GM18507 (cell line): Measurements from ENCODE around the gene FYB1.
"Not testable (repeated sequence)": the region's sequence is repeated elsewhere in the genome, so short reads cannot be mapped to it uniquely, and the experiment has no call there.

Source experiments
- DNase-seq: peaks from one replicate; pipeline ENCODE4 v3.0.0; 2011; ENCODE audit warnings: low read depth; ENCODE audit not compliant: insufficient read length; ENCODE audit errors: extremely low spot score
- FAIRE-seq: peaks from 2 replicates; lab custom pipeline; 2011; peaks lifted over from hg19 to GRCh38; lab: Jason Lieb, UNC

The FYB1 gene

DNA sequence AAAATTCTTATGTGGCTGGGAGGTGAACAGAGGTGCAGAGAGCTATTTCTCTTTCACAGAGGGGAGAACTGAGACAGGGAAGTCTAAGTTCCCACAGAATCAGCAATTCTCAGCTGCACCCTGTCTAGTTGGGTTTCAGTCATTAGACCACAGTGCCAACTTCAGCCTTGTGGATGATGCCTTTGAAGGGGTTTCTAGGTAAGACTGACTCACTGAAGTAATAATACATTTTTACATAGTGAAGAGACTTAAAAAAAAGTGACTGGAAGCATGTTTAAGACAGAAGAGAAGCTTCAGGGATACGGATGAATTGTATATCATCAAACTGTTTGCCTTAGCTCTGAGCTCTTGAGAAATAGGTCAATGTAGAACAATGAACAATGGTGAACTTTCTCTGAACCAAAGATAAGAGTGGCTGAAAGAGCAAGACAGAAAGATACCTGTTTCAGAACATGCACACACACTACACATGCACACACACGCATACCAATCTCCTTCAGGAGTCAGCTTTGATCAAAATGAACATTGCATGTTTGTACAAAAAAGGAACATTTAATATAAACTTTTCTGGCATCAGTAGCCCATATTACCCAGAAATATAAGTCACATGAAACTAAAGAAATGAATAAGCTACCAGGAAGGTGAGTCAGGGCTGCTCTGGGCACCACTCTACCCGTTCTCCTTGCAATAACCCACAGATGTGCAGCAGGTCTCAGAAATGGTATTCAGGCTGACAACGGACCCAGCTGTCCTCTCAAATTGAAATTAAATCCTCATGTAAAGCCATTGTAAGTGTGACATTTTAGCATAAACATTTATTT lies 12.6 kb upstream of the FYB1 start:
- DNase-seq (no peak), FAIRE-seq (no peak)

DNA sequence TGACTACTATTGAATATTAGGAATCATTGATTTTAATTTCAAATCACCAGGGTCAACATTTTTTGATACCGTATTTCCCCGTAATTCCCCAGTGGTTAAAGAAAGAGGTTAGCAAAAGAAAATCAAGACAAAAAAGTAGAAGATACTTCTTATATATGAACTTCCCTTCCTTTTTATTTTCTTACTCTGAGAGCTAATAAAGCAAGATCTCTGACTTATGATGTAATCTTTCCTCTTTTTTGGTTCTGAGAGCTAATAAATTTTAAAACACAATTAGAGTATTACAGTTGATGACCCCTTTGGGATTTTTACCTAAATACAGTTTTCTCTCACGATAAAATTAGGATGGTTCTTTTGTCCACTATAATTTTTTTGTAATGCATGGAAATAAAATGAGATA lies 9.2 kb upstream of the FYB1 start:
- FAIRE-seq = no peak
- DNase-seq = no peak

DNA sequence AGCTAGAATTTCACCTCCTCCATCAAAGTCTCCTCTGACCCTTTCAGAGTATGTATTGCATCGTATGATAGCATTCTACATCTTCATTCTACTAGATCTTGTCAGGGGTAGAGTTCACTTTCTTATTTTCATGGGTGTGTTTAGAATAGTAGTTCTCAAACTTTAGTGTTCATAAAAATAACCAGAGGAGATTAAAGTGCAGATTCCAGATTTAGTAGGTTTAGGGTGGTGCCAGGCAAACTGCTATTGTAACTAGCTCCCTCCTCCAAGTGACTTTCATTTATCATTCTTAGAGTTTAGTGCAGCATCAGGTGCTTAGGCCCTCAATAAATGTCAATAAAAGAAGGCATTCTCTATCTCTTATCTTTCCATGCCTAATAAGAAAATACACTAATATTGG lies 7.2 kb upstream of the FYB1 start:
- FAIRE-seq = no peak

DNA sequence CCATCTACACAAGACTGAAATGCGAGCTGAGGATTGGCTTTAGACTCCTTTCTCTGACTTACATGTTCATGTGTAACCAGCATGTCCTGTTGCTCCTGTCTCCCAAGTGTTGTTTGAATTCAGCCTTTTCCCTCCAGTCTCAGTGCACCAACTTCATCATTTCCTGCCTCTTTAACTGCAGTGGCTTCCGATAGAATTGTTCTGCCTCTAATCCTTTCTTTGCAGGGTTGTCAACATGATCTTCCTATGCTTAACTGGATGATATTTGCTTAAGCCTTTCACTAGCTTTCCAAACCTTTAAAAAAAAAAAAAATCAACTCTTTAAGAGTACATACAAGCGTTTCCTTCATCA lies 6.7 kb upstream of the FYB1 start:
- FAIRE-seq = no peak
- no peak for DNase-seq

More for the DNA sequence above, 7.2 kb upstream of the FYB1 start:
- no peak for DNase-seq

- FAIRE-seq (no peak), DNase-seq (no peak)
Measured at GRCh38 chr5:39225405-39226099, 6.2 kb upstream of the FYB1 start.

- no peak for DNase-seq
- no peak for FAIRE-seq
Measured at GRCh38 chr5:39224196-39224761, 4.9 kb upstream of the FYB1 start.

DNA sequence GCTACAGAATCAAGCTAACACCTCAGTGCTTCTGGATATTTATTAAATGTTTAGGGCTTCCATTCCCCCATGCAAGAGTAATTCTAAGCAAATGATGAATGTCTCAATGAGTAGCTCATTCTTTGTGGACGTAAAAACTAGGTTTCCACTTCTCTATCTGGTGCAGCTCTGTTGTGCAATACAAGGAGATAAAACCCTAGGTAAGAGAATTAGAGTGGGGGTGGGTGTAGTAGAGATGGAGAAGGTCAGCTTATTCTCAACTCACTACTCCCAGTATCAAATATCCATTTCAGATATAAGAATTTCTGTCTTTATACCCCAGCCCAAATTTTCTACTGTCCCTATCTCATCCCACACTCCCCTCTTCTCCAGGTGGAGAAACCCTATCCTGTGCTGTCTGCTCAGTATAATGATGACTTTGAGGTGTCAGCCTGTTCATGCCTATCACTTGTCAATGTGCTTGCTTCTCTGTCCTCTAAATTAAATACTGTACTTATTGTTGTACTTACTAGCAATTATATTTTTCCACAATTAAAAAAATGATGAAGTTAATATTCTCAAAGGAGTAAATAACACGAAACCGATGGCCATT lies 4.3 kb upstream of the FYB1 start:
- DNase-seq = no peak
- FAIRE-seq = no peak

DNA sequence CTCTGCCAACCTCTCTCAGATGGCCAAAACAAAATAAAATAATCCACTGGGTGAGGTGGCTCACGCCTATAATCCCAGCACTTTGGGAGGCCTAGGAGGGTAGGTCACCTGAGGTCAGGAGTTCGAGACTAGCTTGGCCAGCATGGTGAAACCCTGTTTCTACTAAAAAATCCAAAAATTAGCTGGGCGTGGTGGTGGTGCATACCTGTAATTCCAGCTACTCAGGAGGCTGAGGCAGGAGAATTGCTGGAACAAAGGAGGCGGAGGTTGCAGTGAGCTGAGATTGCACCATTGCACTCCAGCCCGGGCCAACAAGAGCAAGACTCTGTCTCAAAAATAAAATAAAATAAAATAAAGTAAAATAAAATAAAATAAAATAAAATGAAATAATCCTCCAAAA lies 2.3 kb upstream of the FYB1 start:
- not testable (repeated sequence) for DNase-seq, FAIRE-seq

DNA sequence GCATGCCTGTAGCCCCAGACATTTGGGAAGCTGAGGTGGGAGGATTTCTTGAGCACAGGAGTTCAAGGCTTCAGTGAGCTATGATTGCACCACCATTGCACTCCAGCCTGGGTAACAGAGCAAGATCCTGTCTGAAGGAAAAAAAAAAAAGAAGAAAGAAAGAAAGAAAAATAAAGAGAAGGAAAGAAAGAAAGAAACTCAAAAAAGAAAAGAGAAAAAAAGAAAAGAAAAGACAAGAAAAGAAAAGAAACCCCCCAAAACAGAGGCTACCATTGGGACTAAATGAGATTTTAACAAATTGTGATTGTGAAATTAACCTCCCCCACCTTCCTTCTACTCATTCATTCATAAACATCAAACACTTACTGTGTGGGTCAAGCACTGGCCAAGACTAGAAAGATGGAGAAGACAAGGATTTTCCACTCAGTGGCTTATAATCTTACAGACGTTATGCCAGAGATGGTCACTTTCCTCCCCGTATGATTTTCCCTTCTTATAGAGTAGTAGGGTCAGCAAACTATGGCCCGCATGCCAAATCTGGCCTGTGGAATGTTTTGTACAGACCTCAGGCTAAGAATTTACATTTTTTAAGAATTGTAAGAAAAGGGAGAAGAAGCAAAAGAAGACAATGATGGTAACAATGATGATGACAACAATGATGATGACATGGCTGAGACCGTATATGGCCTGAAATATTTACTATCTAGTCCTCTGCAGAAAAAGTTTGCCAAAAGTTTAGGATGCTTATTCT lies 1.1 kb upstream of the FYB1 start:
- no peak for DNase-seq
- no peak for FAIRE-seq

DNA sequence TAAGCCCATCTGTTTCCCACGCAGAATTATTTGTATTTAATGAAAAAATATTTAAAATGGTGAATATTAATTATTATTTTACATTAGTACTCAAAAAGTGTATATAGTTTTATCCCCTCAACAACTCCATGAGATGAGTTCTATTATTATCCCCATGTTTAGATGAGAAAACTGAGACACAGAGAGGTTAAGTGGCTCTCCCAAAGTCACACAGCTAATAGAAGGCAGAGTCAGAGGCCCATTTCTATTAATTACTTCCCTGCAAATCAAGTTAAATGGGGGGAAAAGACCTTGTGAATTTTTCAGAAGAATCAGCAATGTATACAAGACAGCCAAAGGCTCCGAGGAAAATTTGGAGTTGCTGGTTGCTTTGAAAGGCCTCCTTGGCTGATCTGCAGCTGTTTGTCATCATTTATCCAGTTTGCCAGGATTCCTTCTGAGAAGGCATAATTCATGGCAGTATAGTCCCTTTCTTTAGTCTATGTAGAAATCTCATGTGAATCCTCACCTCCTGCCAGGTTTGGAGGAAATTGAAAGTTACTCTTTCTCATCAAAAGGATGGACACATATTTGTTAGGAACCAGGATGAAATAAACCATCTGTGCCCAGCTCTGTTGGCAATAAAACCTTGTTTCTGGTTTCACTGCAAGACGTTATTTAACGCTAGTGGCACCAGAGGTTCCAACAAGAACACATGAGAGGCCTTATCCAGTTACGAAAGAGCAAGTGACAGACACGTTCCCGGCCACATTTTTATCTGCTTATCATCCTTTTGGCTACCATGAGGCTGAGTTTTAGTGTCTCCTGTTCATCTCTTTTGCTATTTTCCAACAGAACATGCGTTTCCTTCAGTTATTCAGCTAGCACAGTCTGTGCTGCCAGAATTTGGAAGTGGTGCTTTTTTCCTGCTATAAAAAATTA lies 621 bp downstream of the FYB1 start:
- DNase-seq (no peak), FAIRE-seq (no peak)

DNA sequence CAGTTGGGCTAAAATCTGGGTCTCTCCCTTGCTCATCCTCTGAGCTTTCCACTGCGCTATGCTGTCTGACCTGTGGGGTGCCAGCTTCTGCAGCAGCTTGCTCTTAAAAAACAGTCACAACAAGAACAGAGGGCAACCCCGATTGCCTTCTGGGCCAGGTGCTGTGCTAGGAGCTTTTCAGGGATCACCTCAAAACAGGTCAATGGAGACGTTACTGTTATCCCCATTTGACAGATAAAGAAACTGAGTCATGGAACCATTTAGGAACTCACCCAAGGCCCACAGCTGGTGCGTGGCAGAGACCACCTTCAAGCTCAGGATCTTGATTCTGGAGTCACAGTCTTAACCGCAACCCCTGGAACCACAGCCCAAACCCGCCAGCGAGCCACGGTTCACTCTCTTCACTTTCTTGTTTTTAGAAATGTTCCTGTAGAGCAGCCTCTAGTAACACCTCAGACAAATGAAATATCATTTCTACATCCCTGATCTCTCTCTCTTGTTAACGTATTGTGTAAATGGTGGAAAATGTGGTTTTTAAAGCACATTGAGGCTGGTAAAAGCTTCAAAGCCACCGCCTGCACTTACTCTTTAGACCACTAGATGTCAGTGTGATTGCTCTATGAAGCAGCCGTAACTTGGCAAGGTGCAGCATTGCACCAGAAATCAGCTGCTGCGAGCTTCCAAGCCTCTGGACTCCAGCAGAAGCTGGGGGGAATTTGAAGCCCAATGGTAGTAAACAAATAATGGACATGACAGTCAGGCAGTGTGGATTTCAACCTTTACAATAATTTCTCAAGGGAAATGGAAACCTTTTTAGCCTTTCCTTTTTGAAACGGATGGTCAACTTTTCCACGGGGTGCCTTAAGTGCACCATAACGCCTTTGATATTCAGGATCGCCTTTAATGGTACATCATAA lies 1.7 kb downstream of the FYB1 start:
- FAIRE-seq (peak; percentile 71), DNase-seq (peak; percentile 36)

- FAIRE-seq (no peak), DNase-seq (no peak)
Measured at GRCh38 chr5:39216631-39217030, 2.7 kb downstream of the FYB1 start.

DNA sequence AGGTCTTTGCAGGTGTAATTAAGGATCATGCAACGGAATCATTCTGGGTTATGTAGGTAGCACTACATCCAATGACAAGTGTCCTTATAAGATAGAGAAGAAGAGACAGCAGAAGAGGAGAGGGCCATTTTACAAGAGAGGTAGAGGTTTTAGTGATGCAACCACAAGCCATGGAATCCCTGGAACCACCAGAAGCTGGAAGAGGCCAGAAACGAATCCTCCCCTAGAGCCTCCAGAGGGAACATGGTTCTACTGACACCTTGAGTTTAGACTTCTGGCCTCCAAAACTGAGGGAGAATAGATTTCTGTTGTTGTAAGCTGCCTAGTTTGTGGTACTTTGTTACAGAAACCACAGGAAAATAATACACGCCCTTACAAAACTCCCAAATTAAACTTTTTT lies 3.5 kb downstream of the FYB1 start:
- DNase-seq (no peak), FAIRE-seq (no peak)

DNA sequence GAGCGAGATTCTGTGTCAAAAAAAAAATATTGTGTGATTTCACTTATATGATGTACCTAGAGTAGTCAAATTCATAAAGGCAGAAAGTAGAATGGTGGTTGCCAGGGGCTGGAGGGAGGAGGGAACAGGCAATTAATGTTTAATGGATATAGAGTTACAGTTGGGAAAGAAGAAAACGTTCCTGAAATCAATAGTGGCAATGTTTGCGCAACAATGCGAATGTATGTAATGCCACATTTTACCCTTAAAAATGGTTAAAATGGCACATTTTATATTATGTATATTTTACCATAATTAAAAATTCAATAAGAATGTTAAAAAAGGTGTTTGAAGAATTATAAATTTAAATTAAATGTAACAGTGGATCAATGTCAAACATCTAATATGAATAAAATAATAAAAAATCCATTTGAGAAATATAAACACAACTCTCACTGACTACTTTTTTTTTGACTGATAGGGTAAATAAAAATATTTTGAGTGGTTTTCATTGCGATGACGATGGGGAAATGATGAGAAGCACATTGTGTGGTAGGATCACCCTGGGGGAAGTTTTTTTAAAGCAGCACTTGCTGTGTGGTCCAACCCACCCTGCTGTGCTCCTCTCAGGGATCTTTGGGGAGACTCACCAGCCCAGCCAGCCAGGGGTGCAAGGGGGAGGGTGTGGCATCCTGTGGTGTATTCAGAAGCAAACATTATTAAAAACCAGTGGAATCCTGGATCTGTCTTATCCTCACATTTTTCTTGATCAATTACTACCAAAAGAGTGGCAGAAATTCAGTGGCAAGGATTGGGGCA lies 4.3 kb downstream of the FYB1 start:
- no peak for DNase-seq
- no peak for FAIRE-seq

DNA sequence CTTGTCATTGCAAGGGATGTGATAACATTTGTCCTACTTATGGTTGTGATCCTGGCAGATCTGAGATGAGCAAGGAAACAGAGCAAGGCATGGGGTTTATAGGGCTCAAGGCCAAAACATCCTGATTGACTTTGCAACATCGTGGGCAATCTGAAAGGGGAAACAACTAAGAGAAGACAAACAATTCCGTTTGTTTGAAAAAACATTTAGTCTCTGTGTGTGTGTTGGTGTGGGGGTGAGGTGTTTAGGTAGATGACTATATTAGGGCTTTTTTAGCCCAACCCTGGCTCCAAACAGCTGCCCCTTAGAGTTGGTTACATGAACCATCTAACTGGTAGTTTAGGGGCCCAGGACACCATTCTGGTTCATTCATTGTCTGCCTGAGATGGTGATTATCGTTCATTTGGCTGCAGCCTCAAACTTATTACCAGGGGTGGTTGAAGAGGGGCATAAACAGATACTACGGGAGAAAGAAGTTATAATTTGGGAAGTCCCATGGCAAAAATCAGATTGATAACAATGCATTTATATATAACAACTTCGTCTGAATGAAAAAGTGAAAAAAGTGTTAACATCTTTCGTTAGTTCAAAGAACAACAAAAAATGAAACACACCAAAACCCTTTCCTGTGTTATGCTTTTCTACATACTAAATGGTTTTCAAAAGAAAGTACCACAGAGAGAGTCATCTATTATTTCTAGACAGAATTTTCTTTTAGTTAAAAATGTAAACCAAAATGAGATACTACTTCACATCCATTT lies 5.7 kb downstream of the FYB1 start:
- FAIRE-seq (no peak), DNase-seq (no peak)

DNA sequence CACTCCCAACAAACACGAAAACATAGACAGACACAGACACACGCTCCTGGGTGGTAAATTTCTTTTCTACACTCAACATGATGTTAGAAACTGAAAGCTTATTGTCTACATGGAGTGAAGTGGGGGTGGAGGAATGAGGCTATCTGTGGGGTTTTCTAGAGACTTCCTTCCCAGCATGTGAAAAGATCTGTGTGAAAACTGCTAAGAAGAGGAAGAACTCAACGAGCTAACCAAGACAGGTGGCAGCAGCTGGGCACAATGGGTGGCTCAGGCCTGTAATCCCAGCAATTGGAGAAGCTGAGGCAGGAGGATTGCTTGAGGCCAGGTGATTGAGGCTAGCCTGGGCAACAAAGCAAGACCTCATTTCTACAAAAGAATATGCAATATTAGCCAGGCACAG lies 7.6 kb downstream of the FYB1 start:
- DNase-seq (no peak), FAIRE-seq (no peak)
